Right cardiac atrium (tissue), 5 donors: ENCODE measurements around the gene TNIP1. TPM values are rescaled to one million over a fixed set of nuclear protein-coding genes. Genes with fewer than 3 reads are reported as not detected.

Source experiments
- ATAC-seq, 2 donors: fragments of 200-7000 bp; cut with Tn5 transposase; one replicate each; pipeline versions ENCODE4 v1.8.0 to v1.9.1; 2020; ENCODE audit warnings: moderate library complexity in 2 of 2, mild to moderate bottlenecking in 1 of 2
- DNase-seq, 3 donors: peaks; one replicate each; pipeline ENCODE4 v3.0.0-alpha.2; 2020
- H3K27ac ChIP-seq: one replicate; pipeline ENCODE4 v1.5.1; 2013; ENCODE audit warnings: mild to moderate bottlenecking, low read length, control low read depth, moderate library complexity
- H3K27me3 ChIP-seq: one replicate; pipeline ENCODE4 v1.6.1; 2013; ENCODE audit not compliant: control insufficient read depth, insufficient read depth
- H3K4me1 ChIP-seq: one replicate; pipeline ENCODE4 v1.6.1; 2013; ENCODE audit warnings: low read length; ENCODE audit not compliant: control insufficient read depth, insufficient read depth
- H3K4me3 ChIP-seq: one replicate; pipeline ENCODE4 v1.5.1; 2013; ENCODE audit warnings: low read length, control low read depth
- H3K9me3 ChIP-seq: one replicate; pipeline ENCODE4 v1.6.1; 2013; ENCODE audit warnings: low read length; ENCODE audit not compliant: control insufficient read depth
- WGBS: extraction: QIAGEN DNeasy Blood & Tissue Kit; methylation state at CpG from one replicate; pipeline ENCODE4 v1.1.7; 2013; 5-methylcytosine and 5-hydroxymethylcytosine counted together
- intact Hi-C, 4 donors: fragments of 100-400 bp; cut with DNase I; formaldehyde crosslinking; loops; one replicate each; pipeline versions ENCODE4 v1.11.0 to v1.14.0; 2022 to 2023
- polyA plus RNA-seq: library from polyadenylated mRNA; stranded (reverse); fragments of 200-250 nt; gene quantifications from one replicate; pipeline ENCODE4 v1.2.3, GENCODE V29; 2013
- total RNA-seq, 4 donors: library from RNA; stranded (reverse); fragmentation: NEBNext Ultra II Directional; extraction: Animal tissue kit (Norgen Biotek cat#: 25700); gene quantifications; one replicate each; pipeline ENCODE4 v1.2.1, GENCODE V29; 2021
- donor health status: healthy with polysubstance abuse.
- donor health status: DM: no; HTN: yes; CAD: no.
- donor health status: DM: no; HTN: no; CAD: no.
- donor health status: DM: no; HTN: yes; CAD: no; lungs with severe emphysema.
- donor health status: DM: yes; HTN: yes; CAD: no.

Gene TNIP1
- total and polyA plus RNA-seq, 5 donors, result 71.5 to 98.2 (median 77.5) TPM

GRCh38 chr5:151052836-151053235 is 28.0 kb downstream of the TNIP1 start:
- Histone ChIP-seq H3K27me3 (no peaks in the 10 kb centered on the region), H3K9me3 (no peaks in the 10 kb centered on the region), H3K4me1 (peaks cover 5% of the 10 kb centered on the region), H3K4me3 (no peak overlapping the region), H3K27ac (no peak overlapping the region)
- no peak for DNase-seq
- WGBS, result 82% methylated on average over 3 of the region's 3 CpGs
- intact Hi-C loops, result loop anchor here in 3 of 4 donors (2.0 to 10.0 kb wide), 3 partner anchors 62 to 182 kb away; no protein-coding TSS in a partner anchor
- no peak for ATAC-seq

DNA sequence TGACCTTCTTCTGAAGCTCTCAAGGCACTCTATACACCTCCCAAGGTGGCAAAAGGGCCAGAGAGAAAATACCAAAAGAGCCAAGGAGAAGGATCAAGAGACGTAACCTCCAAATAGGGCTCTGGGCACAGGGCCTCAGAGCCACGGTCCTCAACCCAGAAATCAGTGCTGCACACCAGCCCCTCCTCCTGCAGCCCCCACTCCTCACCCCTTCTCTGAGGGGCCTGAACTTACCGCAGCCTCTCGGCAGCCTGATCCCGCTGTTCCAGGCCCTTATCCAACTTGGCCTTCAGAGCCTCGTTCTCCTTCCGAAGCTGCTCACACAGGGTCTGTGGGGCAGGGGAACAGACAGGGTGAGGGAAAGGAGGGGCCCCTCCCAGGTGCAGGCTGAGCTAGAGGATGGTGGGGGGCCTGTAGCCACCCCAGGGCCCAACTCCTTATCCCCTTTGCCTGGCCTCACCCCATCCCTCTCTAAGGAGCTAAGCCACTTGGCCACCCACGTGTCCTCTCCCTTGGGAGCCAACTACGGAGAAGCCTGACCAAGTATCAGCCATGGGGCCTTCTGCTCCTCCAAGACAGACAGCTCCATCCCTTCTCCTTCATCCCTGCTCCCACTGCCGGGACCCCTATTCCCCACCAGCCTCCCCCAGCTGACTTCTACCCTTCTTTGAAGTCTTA is 28.8 kb downstream of the TNIP1 start:
- Histone ChIP-seq H3K9me3 (no peaks in the 10 kb centered on the region), H3K27me3 (no peaks in the 10 kb centered on the region), H3K27ac (no peak overlapping the region), H3K4me1 (peaks cover 5% of the 10 kb centered on the region), H3K4me3 (no peak overlapping the region)
- 56% methylated on average over 10 of the region's 10 CpGs for WGBS
- ATAC-seq (peak; percentile 14 to 29), DNase-seq (no peak)
- intact Hi-C loops, result loop anchor here (2.0 to 10.0 kb wide), 4 partner anchors 63 to 183 kb away; no protein-coding TSS in a partner anchor

DNA sequence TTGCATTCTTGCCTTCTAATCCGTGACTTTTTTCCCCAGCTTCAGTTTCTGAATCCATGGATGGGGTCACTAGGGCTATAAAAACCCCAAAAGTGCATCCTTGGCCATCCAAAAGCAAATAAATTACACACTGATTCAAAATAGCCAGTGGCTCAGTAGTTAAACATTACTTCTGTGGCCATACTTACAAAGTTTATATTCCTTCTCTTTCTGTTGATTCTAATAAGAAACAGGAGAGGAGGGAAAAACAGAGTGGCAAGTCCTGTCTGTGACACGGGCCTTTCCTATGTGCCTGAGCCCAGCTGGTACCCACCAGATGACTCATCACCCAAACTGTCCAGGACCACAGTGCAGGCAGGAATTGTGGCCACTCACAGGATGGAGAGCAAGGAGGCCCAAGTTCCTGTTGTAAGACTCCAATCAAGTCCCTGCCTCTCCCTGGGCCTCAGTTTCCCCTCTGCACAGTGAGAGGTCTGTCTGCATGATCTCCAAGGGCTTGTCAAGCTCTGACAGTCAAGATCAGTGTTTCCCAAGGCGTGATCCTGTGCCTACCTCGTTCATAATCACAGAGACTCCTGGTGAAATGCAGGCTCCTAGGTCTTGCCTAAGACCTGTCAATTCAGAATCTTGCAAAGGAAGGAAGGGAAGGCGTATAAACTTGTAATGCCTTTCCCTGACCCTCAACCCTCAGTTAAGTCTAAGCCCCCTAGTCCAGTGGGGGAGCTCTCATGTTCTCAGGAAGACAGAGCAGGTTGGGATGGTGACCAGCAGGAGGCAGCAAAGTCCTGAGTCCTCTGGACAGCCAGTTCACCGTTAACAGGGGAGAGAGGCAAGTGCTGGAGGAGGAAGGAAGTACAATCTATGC is 29.5 kb downstream of the TNIP1 start:
- H3K4me1 ChIP-seq, result peaks cover 5% of the 10 kb centered on the region
- no peak overlapping the region for H3K27ac ChIP-seq
- 66% methylated on average over 6 of the region's 6 CpGs for WGBS
- intact Hi-C loops, result loop anchor here (2.0 to 10.0 kb wide), 4 partner anchors 64 to 184 kb away; no protein-coding TSS in a partner anchor
- no peak overlapping the region for H3K4me3 ChIP-seq
- H3K27me3 ChIP-seq, result no peaks in the 10 kb centered on the region
- DNase-seq, result peak; percentile 84 to 94 (median 91)
- H3K9me3 ChIP-seq, result no peaks in the 10 kb centered on the region
- ATAC-seq, result peak; percentile 81 to 88

DNA sequence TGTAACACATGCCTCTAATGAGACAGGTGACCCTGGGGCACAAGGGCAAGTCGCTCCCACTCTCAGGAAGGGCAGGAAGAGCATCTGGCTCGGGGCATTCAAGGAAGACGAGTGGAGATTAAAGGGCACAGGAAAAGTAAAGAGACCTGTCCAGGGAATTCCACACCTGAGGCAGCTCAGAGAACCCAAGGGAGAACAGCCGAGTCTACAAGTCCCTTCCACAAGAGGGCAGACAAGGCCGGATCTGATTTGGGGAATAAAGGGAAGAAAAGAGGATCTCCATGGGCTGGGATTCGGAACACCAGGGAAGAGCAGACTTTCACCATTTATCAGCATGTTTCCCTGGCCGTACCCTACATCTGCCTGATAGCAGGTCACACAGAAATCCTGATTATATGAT is 32.3 kb downstream of the TNIP1 start:
- Histone ChIP-seq H3K9me3 (no peaks in the 10 kb centered on the region), H3K27me3 (no peaks in the 10 kb centered on the region), H3K4me1 (peaks cover 5% of the 10 kb centered on the region), H3K4me3 (no peak overlapping the region), H3K27ac (no peak overlapping the region)
- DNase-seq (no peak), ATAC-seq (no peak)
- WGBS, result 68% methylated on average over 7 of the region's 7 CpGs
- intact Hi-C loops, result loop anchor here in 3 of 4 donors (5.0 kb wide), 1 partner anchor 46 kb away; no protein-coding TSS in a partner anchor

- H3K9me3 ChIP-seq, result no peaks in the 10 kb centered on the region
- peak; percentile 74 for ATAC-seq
- DNase-seq, result peak in 2 of 3 donors; percentile 60 to 75
- H3K4me1 ChIP-seq, result peaks cover 5% of the 10 kb centered on the region
- no peak overlapping the region for H3K4me3 ChIP-seq
- no peak overlapping the region for H3K27ac ChIP-seq
- 59% methylated on average over 13 of the region's 13 CpGs for WGBS
- intact Hi-C loops, result loop anchor here in 3 of 4 donors (5.0 kb wide), 1 partner anchor 46 kb away; no protein-coding TSS in a partner anchor
- no peaks in the 10 kb centered on the region for H3K27me3 ChIP-seq
Measured at GRCh38 chr5:151047814-151048425, 32.9 kb downstream of the TNIP1 start.

DNA sequence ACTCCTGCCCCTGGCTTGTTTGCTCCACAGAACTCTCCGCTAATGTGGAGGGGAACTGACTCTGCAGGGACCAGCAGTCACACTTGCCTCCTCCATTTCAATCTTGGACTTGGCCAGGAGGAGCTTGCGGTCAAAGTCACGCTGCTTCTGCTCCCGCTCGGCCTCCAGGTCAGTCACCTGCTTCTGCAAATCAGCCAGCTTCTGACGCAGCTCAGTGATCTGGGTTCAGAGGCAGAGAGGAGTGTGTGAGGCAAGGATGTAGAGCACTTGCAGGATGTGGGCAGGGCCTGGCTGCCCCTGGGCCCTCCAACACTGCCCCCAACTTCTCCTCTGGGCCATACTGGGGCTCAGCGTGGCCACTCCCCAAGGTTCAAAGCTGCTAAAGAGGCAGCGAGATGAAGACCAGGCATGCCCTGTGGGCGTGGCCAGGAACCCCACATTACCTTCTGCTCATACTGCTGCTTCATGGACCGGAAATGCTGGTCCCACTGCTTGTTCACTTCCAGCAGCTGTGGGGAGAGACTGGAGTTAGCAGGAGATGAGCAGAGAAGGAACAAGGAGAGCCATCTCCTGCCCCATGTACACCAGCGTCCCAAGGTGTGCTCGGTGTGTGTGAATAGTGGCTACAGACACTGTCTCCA is 38.3 kb downstream of the TNIP1 start:
- ATAC-seq, result no peak
- Histone ChIP-seq H3K9me3 (no peaks in the 10 kb centered on the region), H3K27me3 (no peaks in the 10 kb centered on the region), H3K4me1 (peaks cover 25% of the 10 kb centered on the region), H3K4me3 (no peak overlapping the region), H3K27ac (no peak overlapping the region)
- 95% methylated on average over 12 of the region's 12 CpGs for WGBS
- DNase-seq, result no peak
- intact Hi-C loops, result loop anchor here in 1 of 4 donors (5.0 kb wide), 1 partner anchor 40 kb away; no protein-coding TSS in a partner anchor

- H3K4me1 ChIP-seq, result peaks cover 28% of the 10 kb centered on the region
- DNase-seq (no peak), ATAC-seq (no peak)
- WGBS, result 81% methylated on average over 11 of the region's 11 CpGs
- no peaks in the 10 kb centered on the region for H3K27me3 ChIP-seq
- no peak overlapping the region for H3K27ac ChIP-seq
- no peak overlapping the region for H3K4me3 ChIP-seq
- no peaks in the 10 kb centered on the region for H3K9me3 ChIP-seq
- intact Hi-C loops, result loop anchor here in 1 of 4 donors (5.0 kb wide), 1 partner anchor 39 kb away; no protein-coding TSS in a partner anchor
Measured at GRCh38 chr5:151041577-151042268, 39.1 kb downstream of the TNIP1 start.

GRCh38 chr5:151040211-151040747 is 40.6 kb downstream of the TNIP1 start:
- H3K4me3 ChIP-seq, result no peak overlapping the region
- DNase-seq (no peak), ATAC-seq (peak; percentile 31 to 36)
- no peaks in the 10 kb centered on the region for H3K9me3 ChIP-seq
- peaks cover 28% of the 10 kb centered on the region for H3K4me1 ChIP-seq
- peak overlapping the region; percentile 56 for H3K27ac ChIP-seq
- intact Hi-C loops, result loop anchor here in 1 of 4 donors (5.0 kb wide), 1 partner anchor 38 kb away; no protein-coding TSS in a partner anchor
- 66% methylated on average over 8 of the region's 8 CpGs for WGBS
- H3K27me3 ChIP-seq, result no peaks in the 10 kb centered on the region

GRCh38 chr5:151039665-151040064 is 41.2 kb downstream of the TNIP1 start:
- DNase-seq (no peak), ATAC-seq (no peak)
- peak overlapping the region; percentile 56 for H3K27ac ChIP-seq
- H3K4me1 ChIP-seq, result peaks cover 28% of the 10 kb centered on the region
- H3K27me3 ChIP-seq, result no peaks in the 10 kb centered on the region
- intact Hi-C loops, result loop anchor here in 1 of 4 donors (5.0 kb wide), 1 partner anchor 37 kb away; no protein-coding TSS in a partner anchor
- no peak overlapping the region for H3K4me3 ChIP-seq
- 91% methylated on average over 9 of the region's 9 CpGs for WGBS
- no peaks in the 10 kb centered on the region for H3K9me3 ChIP-seq
